Brain microvascular endothelial cell (primary cell): ENCODE measurements around the gene EFCAB3.

Source experiments
- DNase-seq: peaks from one replicate; pipeline ENCODE4 v3.0.0-alpha.2; 2020
- H3K27ac ChIP-seq: fragments of 250-450 bp; sonication (Bioruptor Pico); 2 replicates; pipeline ENCODE4 v1.5.1; 2020; ENCODE audit warnings: mild to moderate bottlenecking, moderate library complexity
- H3K27me3 ChIP-seq: fragments of 250-450 bp; sonication (Bioruptor Pico); replicated peaks from 2 replicates; pipeline ENCODE4 v1.5.1; 2020; ENCODE audit warnings: mild to moderate bottlenecking
- H3K36me3 ChIP-seq: fragments of 250-450 bp; sonication (Bioruptor Pico); replicated peaks from 2 replicates; pipeline ENCODE4 v1.5.1; 2020; ENCODE audit warnings: mild to moderate bottlenecking
- H3K4me3 ChIP-seq: 2 replicates; pipeline ENCODE4 v1.5.1; 2011; ENCODE audit warnings: low read depth, mild to moderate bottlenecking, control low read depth, low read length, moderate library complexity
- in situ Hi-C: cut with HindIII; loops from 2 replicates; pipeline ENCODE4 v1.10.0; 2017; ENCODE audit warnings: low sequenced_read_pairs, low pct_ligation_motif_present
- TF ChIP-seq, protein P1 (sequence below): IDR thresholded peaks from 2 replicates; pipeline ENCODE4 v1.5.1; 2011; ENCODE audit warnings: low read depth, mild to moderate bottlenecking, moderate library complexity, low read length, control low read depth, inconsistent platforms; ENCODE audit errors: missing control alignments

Gene EFCAB3

DNA sequence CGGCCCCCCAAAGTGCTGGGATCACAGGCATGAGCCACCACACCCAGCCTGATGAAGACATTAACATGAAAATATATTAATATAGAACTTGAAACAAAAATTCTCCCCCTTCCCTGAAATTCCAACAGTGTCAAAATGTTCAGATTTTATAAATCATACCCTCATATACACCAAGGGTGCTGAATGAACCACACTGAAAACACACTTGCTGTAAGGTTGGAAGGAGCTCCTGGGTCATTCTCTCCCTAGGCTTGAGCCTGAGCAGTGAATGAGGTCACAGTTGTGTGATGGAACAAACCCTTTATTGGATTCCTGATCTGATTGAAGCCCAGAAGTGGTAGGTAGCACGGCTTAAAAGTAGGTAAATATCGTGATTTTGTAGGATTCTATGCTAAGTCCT is at the start of gene EFCAB3:
EFCAB3 (plus strand) TSS at position 301 of the 400 bp plus-strand sequence. CDS start 2,427 bp downstream, outside the sequence.
- Histone ChIP-seq H3K36me3 (no peaks in the 10 kb centered on the region), H3K27me3 (no peaks in the 10 kb centered on the region), H3K27ac (no peak within 1 kb of the TSS), H3K4me3 (no peak within 1 kb of the TSS)
- in situ Hi-C loops = no loop called here
- TF ChIP-seq, protein P1, sequence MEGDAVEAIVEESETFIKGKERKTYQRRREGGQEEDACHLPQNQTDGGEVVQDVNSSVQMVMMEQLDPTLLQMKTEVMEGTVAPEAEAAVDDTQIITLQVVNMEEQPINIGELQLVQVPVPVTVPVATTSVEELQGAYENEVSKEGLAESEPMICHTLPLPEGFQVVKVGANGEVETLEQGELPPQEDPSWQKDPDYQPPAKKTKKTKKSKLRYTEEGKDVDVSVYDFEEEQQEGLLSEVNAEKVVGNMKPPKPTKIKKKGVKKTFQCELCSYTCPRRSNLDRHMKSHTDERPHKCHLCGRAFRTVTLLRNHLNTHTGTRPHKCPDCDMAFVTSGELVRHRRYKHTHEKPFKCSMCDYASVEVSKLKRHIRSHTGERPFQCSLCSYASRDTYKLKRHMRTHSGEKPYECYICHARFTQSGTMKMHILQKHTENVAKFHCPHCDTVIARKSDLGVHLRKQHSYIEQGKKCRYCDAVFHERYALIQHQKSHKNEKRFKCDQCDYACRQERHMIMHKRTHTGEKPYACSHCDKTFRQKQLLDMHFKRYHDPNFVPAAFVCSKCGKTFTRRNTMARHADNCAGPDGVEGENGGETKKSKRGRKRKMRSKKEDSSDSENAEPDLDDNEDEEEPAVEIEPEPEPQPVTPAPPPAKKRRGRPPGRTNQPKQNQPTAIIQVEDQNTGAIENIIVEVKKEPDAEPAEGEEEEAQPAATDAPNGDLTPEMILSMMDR = no peak
- no peak for DNase-seq

GRCh38 chr17:62336527-62336926 is 43.8 kb upstream of the EFCAB3 start:
- TF ChIP-seq, protein P1 = no peak
- no peak for DNase-seq

GRCh38 chr17:62343764-62344270 is 36.5 kb upstream of the EFCAB3 start:
- H3K27me3 ChIP-seq = peaks cover 3% of the 10 kb centered on the region
- H3K4me3 ChIP-seq = no peak overlapping the region
- in situ Hi-C loops = no loop called here
- TF ChIP-seq, protein P1 = no peak
- DNase-seq = no peak
- H3K27ac ChIP-seq = no peak overlapping the region
- H3K36me3 ChIP-seq = no peaks in the 10 kb centered on the region

More at GRCh38 chr17:62336527-62336926, 43.8 kb upstream of the EFCAB3 start:
- Histone ChIP-seq H3K27ac (no peak overlapping the region), H3K36me3 (no peaks in the 10 kb centered on the region), H3K4me3 (no peak overlapping the region), H3K27me3 (no peaks in the 10 kb centered on the region)
- in situ Hi-C loops = no loop called here

DNA sequence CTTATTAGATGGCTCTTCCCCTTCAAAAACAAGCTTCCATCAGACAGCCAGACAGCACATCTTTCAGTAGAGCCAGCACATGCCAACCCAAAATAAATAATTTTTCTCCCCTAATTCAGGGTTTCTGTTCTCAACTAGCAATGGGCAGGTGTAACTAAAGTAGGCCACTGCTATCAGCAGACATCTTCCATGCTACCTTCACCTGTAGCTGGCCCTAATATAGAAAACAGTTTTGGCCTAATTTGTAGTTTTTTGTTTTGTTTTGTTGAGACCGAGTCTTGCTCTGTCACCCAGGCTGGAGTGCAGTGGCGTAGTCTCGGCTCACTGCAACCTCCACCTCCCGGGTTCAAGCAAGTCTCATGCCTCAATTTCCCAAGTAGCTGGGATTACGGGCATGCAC is 29.2 kb upstream of the EFCAB3 start:
- Histone ChIP-seq H3K27me3 (peaks cover 3% of the 10 kb centered on the region), H3K36me3 (no peaks in the 10 kb centered on the region), H3K27ac (no peak overlapping the region), H3K4me3 (no peak overlapping the region)
- in situ Hi-C loops = no loop called here
- TF ChIP-seq, protein P1 = no peak
- no peak for DNase-seq

- DNase-seq = no peak
- Histone ChIP-seq H3K36me3 (no peaks in the 10 kb centered on the region), H3K27me3 (no peaks in the 10 kb centered on the region), H3K27ac (no peak overlapping the region), H3K4me3 (no peak overlapping the region)
- TF ChIP-seq, protein P1 = no peak
- in situ Hi-C loops = no loop called here
These were observed 14.2 kb upstream of the EFCAB3 start for GRCh38 chr17:62366191-62366590.

DNA sequence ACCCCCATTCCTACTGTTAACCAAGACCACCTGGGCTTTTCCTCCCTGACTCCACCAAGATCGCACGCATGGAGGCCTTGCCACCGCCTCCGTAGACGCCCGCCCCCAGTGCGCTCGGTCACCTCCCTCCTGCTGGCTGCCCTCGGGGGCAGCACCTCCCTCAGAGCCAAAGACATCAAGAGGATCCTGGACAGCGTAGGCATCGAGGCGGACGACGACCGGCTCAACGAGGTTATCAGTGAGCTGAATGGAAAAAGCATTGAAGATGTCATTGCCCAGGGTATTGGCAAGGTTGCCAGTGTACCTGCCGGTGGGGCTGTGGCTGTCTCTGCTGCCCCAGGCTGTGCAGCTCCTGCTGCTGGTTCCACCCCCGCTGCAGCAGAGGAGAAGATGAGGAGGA is 1.2 kb downstream of the EFCAB3 start:
- no peak overlapping the region for H3K27ac ChIP-seq
- in situ Hi-C loops = no loop called here
- no peak overlapping the region for H3K4me3 ChIP-seq
- H3K36me3 ChIP-seq = no peaks in the 10 kb centered on the region
- no peak for DNase-seq
- no peaks in the 10 kb centered on the region for H3K27me3 ChIP-seq
- TF ChIP-seq, protein P1 = no peak
